ENCODE data around the gene ISCU.

DNA sequence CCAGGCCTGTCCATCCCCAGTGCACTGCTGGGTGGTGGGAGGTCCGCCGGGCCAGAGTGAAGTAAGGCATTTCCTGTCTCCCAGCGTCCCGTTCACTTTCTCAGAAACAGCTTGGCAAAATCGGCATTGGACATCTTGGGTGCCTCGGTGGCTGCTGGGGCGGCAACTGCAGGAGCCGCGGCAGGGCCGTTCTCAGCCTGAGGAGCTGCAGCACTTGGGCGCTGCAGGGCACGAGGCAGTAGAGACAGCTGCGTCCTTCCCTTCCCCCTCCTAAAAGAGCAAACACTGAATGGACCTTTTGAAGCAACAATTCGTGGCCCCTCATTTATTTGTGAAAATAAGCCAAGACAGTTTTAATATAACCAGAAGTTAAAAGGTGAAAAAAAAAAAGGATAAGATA, 39.0 kb upstream of the ISCU start:
- TF ChIP-seq CTCF (conservative IDR thresholded peaks at IDR 0.05 in 1 of 2, IDR thresholded peaks at IDR 0.05 in 1 of 2; ENCODE audit: low read depth in 1 of 2, low read length in 2 of 2) (no peak), EZH2 (IDR thresholded peaks at IDR 0.05; ENCODE audit: low read length, missing control alignments) (no peak)

Measured in fibroblast of lung (primary cell).